K562 (cell line): Measurements from ENCODE around the gene URGCP. TPM values are rescaled to one million over a fixed set of nuclear protein-coding genes. Genes with fewer than 3 reads are reported as not detected.

Experiments
- ATF1 ChIP-seq, 2 experiments: fragments of 450-650 bp in 1 of 2; IDR thresholded peaks; 2 replicates each; pipeline ENCODE4 v1.6.1; 2016; ENCODE audit warnings: missing compliant biosample characterization in 1 of 2, missing genetic modification characterization in 1 of 2
- ETS1 ChIP-seq: conservative IDR thresholded peaks from 2 replicates; pipeline ENCODE4 v1.6.1; 2011; ENCODE audit warnings: low read depth, mild to moderate bottlenecking, low read length; ENCODE audit not compliant: control insufficient read depth
- GATAD2B ChIP-seq: fragments of 450-650 bp; IDR thresholded peaks from 2 replicates; pipeline ENCODE4 v1.6.1; 2017; ENCODE audit warnings: mild to moderate bottlenecking, borderline replicate concordance
- GTF2F1 ChIP-seq: IDR thresholded peaks from 2 replicates; pipeline ENCODE4 v1.6.1; 2011; ENCODE audit warnings: low read depth, low read length, improper control_type of control experiment
- HMG20B ChIP-seq: fragments of 250-450 bp; sonication (Bioruptor Pico); IDR thresholded peaks from 2 replicates; pipeline ENCODE4 v1.5.0; 2021; ENCODE audit warnings: mild to moderate bottlenecking
- KAT8 ChIP-seq: fragments of 450-650 bp; IDR thresholded peaks from 2 replicates; pipeline ENCODE4 v1.6.1; 2016; ENCODE audit warnings: low read depth, mild to moderate bottlenecking
- KLF1 ChIP-seq: fragments of 450-650 bp; IDR thresholded peaks from 2 replicates; pipeline ENCODE4 v1.6.1; 2016; ENCODE audit warnings: missing genetic modification characterization, missing compliant biosample characterization
- LEF1 ChIP-seq: fragments of 450-650 bp; IDR thresholded peaks from 2 replicates; pipeline ENCODE4 v1.6.1; 2016; ENCODE audit warnings: mild to moderate bottlenecking
- MECOM ChIP-seq: fragments of 250-450 bp; sonication (Bioruptor Pico); IDR thresholded peaks from 2 replicates; pipeline ENCODE4 v1.8.0; 2022; ENCODE audit warnings: inconsistent platforms
- MLX ChIP-seq, 2 experiments: fragments of 450-650 bp in 1 of 2; sonication (generic) in 1 of 2; formaldehyde crosslinking; conservative IDR thresholded peaks; 2 replicates each; pipeline versions ENCODE4 v1.4.0 to v1.8.1; 2020 to 2022; ENCODE audit warnings: mild to moderate bottlenecking in 1 of 2, missing genetic modification reagents in 1 of 2
- MYBL2 ChIP-seq, 2 experiments: fragments of 450-650 bp in 1 of 2; sonication (generic) in 1 of 2; formaldehyde crosslinking in 1 of 2; IDR thresholded peaks; 2 replicates each; pipeline versions ENCODE4 v1.6.1 to v1.8.1; 2017 to 2022; ENCODE audit warnings: borderline replicate concordance in 1 of 2, inconsistent platforms in 1 of 2, low read depth in 1 of 2, mild to moderate bottlenecking in 1 of 2, missing genetic modification reagents in 1 of 2, moderate library complexity in 1 of 2
- NFXL1 ChIP-seq: fragments of 450-650 bp; formaldehyde crosslinking; IDR thresholded peaks from 2 replicates; pipeline ENCODE4 v1.4.0; 2021; ENCODE audit warnings: mild to moderate bottlenecking
- ZBTB7A ChIP-seq: IDR thresholded peaks from 2 replicates; pipeline ENCODE4 v1.6.1; 2011; ENCODE audit warnings: low read depth, mild to moderate bottlenecking, low read length, moderate library complexity, borderline replicate concordance; ENCODE audit not compliant: control insufficient read depth
- ZMIZ1 ChIP-seq, 2 experiments: fragments of 150-350 bp in 1 of 2; IDR thresholded peaks; 2 replicates each; pipeline ENCODE4 v1.6.1; 2012 to 2016; ENCODE audit warnings: low read depth in 2 of 2, low read length in 2 of 2, mild to moderate bottlenecking in 1 of 2, moderate library complexity in 1 of 2
- ZNF41 ChIP-seq: fragments of 250-450 bp; sonication (Bioruptor Pico); conservative IDR thresholded peaks from 2 replicates; pipeline ENCODE4 v1.4.0; 2020; ENCODE audit warnings: mild to moderate bottlenecking
- ZNF436 ChIP-seq: fragments of 250-450, 450-650 bp; sonication (Bioruptor Pico); formaldehyde crosslinking; IDR thresholded peaks from 2 replicates; pipeline ENCODE4 v1.7.0; 2020; ENCODE audit warnings: mild to moderate bottlenecking
- ZNF583 ChIP-seq: fragments of 250-450 bp; sonication (Bioruptor Pico); IDR thresholded peaks from 2 replicates; pipeline ENCODE4 v1.4.0; 2020
- polyA plus RNA-seq, 8 experiments: library from polyadenylated mRNA; depleted of rRNA in 4 of 8; stranded (reverse) in 5 of 8; unstranded in 3 of 8; fragments of >200 nt; fragmentation: Nextera tagmentation in 2 of 8; fragmentation: Illumina TruSeq in 1 of 8; extraction: Ambion mirVana in 2 of 8; extraction: Trizol in 1 of 8; gene quantifications; 2 replicates each; pipeline versions ENCODE4 v1.2.1 to v1.2.3, GENCODE V29; 2011 to 2014; ENCODE audit warnings: inconsistent platforms in 1 of 8, missing spikeins in 1 of 8
- total RNA-seq, 7 experiments: library from RNA; depleted of rRNA in 6 of 7; stranded (reverse); fragments of >200 nt in 6 of 7; fragmentation: Illumina TruSeq in 2 of 7; extraction: Trizol in 2 of 7; gene quantifications; 2 replicates each; pipeline versions ENCODE4 v1.2.1 to v1.2.3, GENCODE V29; 2011 to 2021; ENCODE audit warnings: low replicate concordance in 1 of 7
- TF ChIP-seq, protein P1 (sequence below): fragments of 150-350 bp; IDR thresholded peaks from 2 replicates; pipeline ENCODE4 v1.6.1; 2014; ENCODE audit warnings: low read depth, mild to moderate bottlenecking, low read length, borderline replicate concordance
- TF ChIP-seq, protein P2 (sequence below): sonication (generic); formaldehyde crosslinking; IDR thresholded peaks from 2 replicates; pipeline ENCODE4 v1.8.1; 2022; ENCODE audit warnings: missing genetic modification reagents

The URGCP gene
- total and polyA plus RNA-seq, 9 of the 15 experiments (the other 6 are each of a cell fraction or from before 2014, with no cell fraction given): 1.7 to 25.8 (median 12.5) TPM

DNA sequence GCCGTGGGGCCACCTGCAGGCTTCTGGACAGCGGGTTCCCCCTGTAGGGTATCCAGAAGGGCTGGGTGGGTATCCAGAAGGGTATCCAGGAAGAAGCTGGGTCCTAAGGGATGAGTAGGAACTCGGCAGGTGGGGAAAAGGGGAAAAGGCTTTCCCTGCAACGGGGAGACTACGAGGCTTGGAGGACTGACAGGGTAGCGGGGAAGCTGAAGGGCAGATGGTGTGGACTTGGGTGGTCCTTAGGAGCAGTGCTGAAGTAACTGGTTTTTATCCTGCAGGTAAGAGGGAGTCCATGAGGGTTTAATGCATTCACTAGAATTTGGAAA is 20.4 kb upstream of the URGCP start (continued):
- TF ChIP-seq, protein P1, sequence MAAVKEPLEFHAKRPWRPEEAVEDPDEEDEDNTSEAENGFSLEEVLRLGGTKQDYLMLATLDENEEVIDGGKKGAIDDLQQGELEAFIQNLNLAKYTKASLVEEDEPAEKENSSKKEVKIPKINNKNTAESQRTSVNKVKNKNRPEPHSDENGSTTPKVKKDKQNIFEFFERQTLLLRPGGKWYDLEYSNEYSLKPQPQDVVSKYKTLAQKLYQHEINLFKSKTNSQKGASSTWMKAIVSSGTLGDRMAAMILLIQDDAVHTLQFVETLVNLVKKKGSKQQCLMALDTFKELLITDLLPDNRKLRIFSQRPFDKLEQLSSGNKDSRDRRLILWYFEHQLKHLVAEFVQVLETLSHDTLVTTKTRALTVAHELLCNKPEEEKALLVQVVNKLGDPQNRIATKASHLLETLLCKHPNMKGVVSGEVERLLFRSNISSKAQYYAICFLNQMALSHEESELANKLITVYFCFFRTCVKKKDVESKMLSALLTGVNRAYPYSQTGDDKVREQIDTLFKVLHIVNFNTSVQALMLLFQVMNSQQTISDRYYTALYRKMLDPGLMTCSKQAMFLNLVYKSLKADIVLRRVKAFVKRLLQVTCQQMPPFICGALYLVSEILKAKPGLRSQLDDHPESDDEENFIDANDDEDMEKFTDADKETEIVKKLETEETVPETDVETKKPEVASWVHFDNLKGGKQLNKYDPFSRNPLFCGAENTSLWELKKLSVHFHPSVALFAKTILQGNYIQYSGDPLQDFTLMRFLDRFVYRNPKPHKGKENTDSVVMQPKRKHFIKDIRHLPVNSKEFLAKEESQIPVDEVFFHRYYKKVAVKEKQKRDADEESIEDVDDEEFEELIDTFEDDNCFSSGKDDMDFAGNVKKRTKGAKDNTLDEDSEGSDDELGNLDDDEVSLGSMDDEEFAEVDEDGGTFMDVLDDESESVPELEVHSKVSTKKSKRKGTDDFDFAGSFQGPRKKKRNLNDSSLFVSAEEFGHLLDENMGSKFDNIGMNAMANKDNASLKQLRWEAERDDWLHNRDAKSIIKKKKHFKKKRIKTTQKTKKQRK: no peak
- TF ChIP-seq HMG20B (CRISPR knock-in tag) (no peak), NFXL1 (CRISPR knock-in tag) (no peak), ZNF41 (CRISPR knock-in tag) (no peak), ZMIZ1 (IDR thresholded peaks at IDR 0.05; ENCODE audit: low read depth in 2 of 2, low read length in 2 of 2) (no peak), MYBL2 (IDR thresholded peaks at IDR 0.05; ENCODE audit: low read depth) (no peak), MYBL2 (CRISPR knock-in tag; IDR thresholded peaks at IDR 0.05; ENCODE audit: borderline replicate concordance) (no peak), KLF1 (tag) (no peak; the same call in 1 of the 2 replicates), ZNF583 (CRISPR knock-in tag) (no peak), ZNF436 (no peak), MECOM (no peak), LEF1 (no peak), ETS1 (no peak), GTF2F1 (no peak), ZBTB7A (peak; percentile 36; the same call in 1 of the 2 replicates), ATF1 (CRISPR knock-in tag; IDR thresholded peaks at IDR 0.05) (no peak), ATF1 (tag; IDR thresholded peaks at IDR 0.05) (peak; percentile 71), KAT8 (no peak), MLX (CRISPR knock-in tag; conservative IDR thresholded peaks at IDR 0.05) (no peak), GATAD2B (no peak)
- TF ChIP-seq, protein P2, sequence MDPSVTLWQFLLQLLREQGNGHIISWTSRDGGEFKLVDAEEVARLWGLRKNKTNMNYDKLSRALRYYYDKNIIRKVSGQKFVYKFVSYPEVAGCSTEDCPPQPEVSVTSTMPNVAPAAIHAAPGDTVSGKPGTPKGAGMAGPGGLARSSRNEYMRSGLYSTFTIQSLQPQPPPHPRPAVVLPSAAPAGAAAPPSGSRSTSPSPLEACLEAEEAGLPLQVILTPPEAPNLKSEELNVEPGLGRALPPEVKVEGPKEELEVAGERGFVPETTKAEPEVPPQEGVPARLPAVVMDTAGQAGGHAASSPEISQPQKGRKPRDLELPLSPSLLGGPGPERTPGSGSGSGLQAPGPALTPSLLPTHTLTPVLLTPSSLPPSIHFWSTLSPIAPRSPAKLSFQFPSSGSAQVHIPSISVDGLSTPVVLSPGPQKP (CRISPR knock-in tag): no peak
